ENCODE measurements around the gene RNU6-8.

DNA sequence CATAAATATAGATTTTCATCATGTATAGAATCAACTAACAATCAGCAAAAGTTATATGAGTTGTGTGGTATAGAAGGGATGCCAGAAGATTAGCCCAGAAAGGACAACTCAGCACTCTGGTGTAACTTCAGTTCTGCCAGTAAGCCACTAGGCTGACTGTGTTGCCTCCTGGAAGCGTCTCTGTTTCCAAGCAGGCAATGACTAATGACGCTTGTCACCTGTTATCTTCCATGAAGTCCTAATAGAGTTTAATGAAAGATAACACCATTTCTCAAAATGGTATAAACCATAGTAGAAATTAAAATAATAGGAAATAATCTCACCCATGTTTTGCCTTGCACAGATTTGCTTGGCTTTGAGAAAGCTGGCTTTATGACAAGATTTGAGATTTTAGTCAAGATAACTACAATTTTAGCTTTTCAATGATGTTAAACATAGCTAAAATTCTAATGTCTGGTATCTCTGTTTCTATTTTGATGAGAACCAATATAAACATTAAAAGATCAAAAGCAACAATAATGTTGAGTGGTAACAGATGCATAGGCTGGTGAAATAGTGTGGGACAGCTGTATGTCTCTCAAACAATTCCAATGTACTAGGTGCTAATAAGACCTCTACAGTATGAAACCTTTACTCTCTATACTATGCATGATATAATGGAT lies 10.2 kb downstream of the RNU6-8 start:
- TF ChIP-seq, protein P1, sequence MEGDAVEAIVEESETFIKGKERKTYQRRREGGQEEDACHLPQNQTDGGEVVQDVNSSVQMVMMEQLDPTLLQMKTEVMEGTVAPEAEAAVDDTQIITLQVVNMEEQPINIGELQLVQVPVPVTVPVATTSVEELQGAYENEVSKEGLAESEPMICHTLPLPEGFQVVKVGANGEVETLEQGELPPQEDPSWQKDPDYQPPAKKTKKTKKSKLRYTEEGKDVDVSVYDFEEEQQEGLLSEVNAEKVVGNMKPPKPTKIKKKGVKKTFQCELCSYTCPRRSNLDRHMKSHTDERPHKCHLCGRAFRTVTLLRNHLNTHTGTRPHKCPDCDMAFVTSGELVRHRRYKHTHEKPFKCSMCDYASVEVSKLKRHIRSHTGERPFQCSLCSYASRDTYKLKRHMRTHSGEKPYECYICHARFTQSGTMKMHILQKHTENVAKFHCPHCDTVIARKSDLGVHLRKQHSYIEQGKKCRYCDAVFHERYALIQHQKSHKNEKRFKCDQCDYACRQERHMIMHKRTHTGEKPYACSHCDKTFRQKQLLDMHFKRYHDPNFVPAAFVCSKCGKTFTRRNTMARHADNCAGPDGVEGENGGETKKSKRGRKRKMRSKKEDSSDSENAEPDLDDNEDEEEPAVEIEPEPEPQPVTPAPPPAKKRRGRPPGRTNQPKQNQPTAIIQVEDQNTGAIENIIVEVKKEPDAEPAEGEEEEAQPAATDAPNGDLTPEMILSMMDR (IDR thresholded peaks at IDR 0.05), result no peak
- TF ChIP-seq POLR2A (IDR thresholded peaks at IDR 0.05), result no peak
